ENCODE data around the gene TSPAN9. TPM values are rescaled to one million over a fixed set of nuclear protein-coding genes. Genes with fewer than 3 reads are reported as not detected.

Gene TSPAN9
- total and polyA plus RNA-seq, 2 of the 4 experiments (the other 2 are of a cell fraction) = 17.7 to 39.1 TPM

GRCh38 chr12:3098436-3098835 is 21.3 kb downstream of the TSPAN9 start:
- no peak overlapping the region for H4K91ac ChIP-seq (ENCODE audit: insufficient read depth, low read depth, low read length)
- no peaks in the 10 kb centered on the region for H3K9me3 ChIP-seq (ENCODE audit: control insufficient read depth, insufficient read depth, low read length)
- H3K27me3 ChIP-seq (ENCODE audit: control insufficient read depth, insufficient read depth, low read length) = no peaks in the 10 kb centered on the region
- no peak overlapping the region for H3K14ac ChIP-seq (replicated peaks; ENCODE audit: low read depth, low read length)
- in situ Hi-C loops (cut with MboI; ENCODE audit: low sequenced_read_pairs) = no loop called here
- ChIA-PET POLR2A (ENCODE audit: unreplicated experiment) (no interaction called here), CTCF (no interaction called here)
- ATAC-seq (ENCODE audit: low read depth) (no peak), DNase-seq (no peak)
- peak overlapping the region; percentile 22; the same call in 1 of the 2 replicates for H3K4ac ChIP-seq (ENCODE audit: low read depth, low read length)
- 100% methylated on average over 1 of the region's 5 CpGs; no CpG with 5 or more reads in 1 of the 2 experiments for WGBS, 2 experiments (ENCODE audit: extremely low coverage in 2 of 2, insufficient read length in 1 of 2)
- H2BK20ac ChIP-seq (ENCODE audit: low read depth, low read length) = no peak overlapping the region
- H3K79me1 ChIP-seq (ENCODE audit: low read depth in 1 of 2, low read length in 2 of 2) = peaks cover 0 to 44% of the 10 kb centered on the region in 2 experiments; a peak in 2 of 4 replicates
- TF ChIP-seq NFE2L2 (IDR thresholded peaks at IDR 0.05; ENCODE audit: low read depth, low read length) (no peak), BHLHE40 (IDR thresholded peaks at IDR 0.05; ENCODE audit: low read depth, low read length) (no peak), SMC3 (IDR thresholded peaks at IDR 0.05; ENCODE audit: low read depth, low read length) (no peak), RAD21 (IDR thresholded peaks at IDR 0.05; ENCODE audit: low read length) (no peak), MAFK (IDR thresholded peaks at IDR 0.05; ENCODE audit: low read depth, low read length) (no peak), FOS (IDR thresholded peaks at IDR 0.05; ENCODE audit: low read depth, low read length) (no peak)
- no peak overlapping the region for H3K4me3 ChIP-seq (ENCODE audit: insufficient read depth, low read depth, low read length)
- H3K27ac ChIP-seq (ENCODE audit: insufficient read depth, low read length) = no peak overlapping the region
- H3K9ac ChIP-seq (ENCODE audit: low read depth, low read length) = no peak overlapping the region
- peaks cover 18% of the 10 kb centered on the region for H3K4me1 ChIP-seq (ENCODE audit: control insufficient read depth, insufficient read depth, low read length)
- no peak overlapping the region for H3K4me2 ChIP-seq (ENCODE audit: low read depth, low read length)
- H2AFZ ChIP-seq (replicated peaks; ENCODE audit: low read length, poor library complexity) = no peak overlapping the region
- no TSS peak for BruUV-seq (replicated peaks)
- no peak overlapping the region for H2BK5ac ChIP-seq (ENCODE audit: low read depth, low read length, poor library complexity, severe bottlenecking)
- no peak overlapping the region for H4K5ac ChIP-seq (ENCODE audit: low read depth, low read length)
- no peak overlapping the region for H2BK120ac ChIP-seq (ENCODE audit: low read depth, low read length)
- no peak overlapping the region for H3K56ac ChIP-seq (ENCODE audit: extremely low read depth, insufficient read depth, low read length)
- H2BK15ac ChIP-seq (ENCODE audit: low read depth, low read length) = no peak overlapping the region
- no peak overlapping the region for H3K18ac ChIP-seq (ENCODE audit: low read depth, low read length)
- no peaks in the 10 kb centered on the region for H3K36me3 ChIP-seq (ENCODE audit: control insufficient read depth, insufficient read depth, low read length)
- intact Hi-C loops (cut with micrococcal nuclease) = no loop called here
- peaks cover 21% of the 10 kb centered on the region for H3K9me1 ChIP-seq (ENCODE audit: insufficient read depth, low read length)
- H3K23ac ChIP-seq (ENCODE audit: low read depth, low read length) = no peak overlapping the region
- H2AK9ac ChIP-seq (replicated peaks; ENCODE audit: low read depth, low read length, poor library complexity) = no peak overlapping the region
- H2AK5ac ChIP-seq (ENCODE audit: low read depth, low read length) = no peak overlapping the region
- peaks cover 14% of the 10 kb centered on the region for H4K20me1 ChIP-seq (ENCODE audit: insufficient read depth, low read length)
- dilution Hi-C loops (cut with HindIII; ENCODE audit: low sequenced_read_pairs, unreplicated experiment) = no loop called here
- no peak overlapping the region for H4K8ac ChIP-seq (ENCODE audit: low read depth in 2 of 2, low read length in 2 of 2)
